EH (cell line): ENCODE data around the gene TMEM219.

Source experiments
- DNase-seq: peaks from one replicate; pipeline ENCODE4 v3.0.0-alpha.2; 2015; ENCODE audit warnings: low read depth

The TMEM219 gene

DNA sequence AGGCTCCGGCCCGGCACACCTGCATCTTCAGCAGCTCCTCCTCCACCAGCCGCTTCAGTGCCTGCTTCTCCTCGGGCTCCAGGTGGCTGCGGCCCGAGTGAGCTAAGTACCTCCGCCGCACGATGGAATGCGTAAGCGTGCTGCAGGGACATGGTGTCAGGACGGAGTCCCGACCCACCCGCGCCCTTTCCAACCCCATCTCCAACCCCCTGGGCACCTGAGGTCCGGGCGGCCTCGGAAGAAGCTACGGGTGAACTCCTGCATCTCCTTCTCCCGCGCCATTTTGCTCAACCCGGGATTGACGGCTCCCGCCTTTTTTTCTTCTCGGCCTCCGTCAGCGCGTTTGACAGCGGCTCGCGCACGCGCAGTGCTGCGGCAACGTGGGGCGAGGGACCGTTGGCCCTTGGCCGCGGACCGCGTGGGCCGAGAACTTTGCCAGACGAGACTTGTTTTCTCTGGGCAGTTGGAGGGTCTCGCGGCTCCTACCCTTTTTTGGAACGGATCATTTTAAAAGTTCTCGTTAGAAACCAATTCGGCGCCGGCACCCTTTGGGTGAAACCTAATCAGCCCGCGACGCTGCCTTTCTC lies 33.5 kb downstream of the TMEM219 start, which contains the start of gene HIRIP3:
HIRIP3 (minus strand) TSS at position 294 of the 587 bp plus-strand sequence; CDS start at position 282, 12 bp downstream.
- DNase-seq: peak; percentile 81

DNA sequence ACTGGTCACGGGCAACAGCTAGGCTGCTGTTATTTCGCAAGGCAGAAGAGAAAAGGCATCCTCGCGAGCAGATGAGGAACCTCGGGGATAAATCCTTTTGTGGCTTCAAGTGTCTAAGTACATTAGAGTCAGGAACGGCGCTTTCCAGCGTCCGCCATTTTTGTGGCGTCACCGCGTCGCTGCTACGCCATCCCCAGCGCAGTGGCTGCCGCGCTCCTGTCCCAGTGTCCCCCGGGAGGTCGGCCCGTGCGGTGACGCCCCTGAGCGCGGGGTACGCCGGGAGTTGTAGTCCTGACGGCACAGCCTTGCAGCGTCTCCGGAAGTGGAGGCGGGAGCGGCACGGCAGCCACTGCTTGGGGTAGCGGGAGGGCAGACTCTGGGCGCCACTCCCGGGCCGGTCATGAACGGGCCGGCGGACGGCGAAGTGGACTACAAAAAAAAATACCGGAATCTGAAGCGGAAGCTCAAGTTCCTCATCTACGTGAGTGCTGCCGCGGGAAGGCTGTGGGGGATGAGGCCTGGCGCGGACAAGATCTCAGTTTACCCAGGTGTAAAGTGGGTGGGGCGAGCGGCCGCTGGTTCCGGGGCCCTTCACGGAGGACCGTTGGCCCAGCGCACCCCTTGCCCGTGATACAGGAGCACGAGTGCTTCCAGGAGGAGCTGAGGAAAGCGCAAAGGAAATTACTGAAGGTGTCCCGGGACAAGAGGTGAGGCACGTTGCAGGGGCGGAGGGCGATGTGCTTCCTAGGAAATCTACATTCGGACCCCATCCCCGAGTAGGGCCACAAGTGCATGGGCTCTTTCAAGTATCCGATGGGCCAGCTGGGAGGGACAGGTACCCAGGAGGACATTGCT lies 34.3 kb downstream of the TMEM219 start, which contains the start of gene INO80E:
INO80E (plus strand) TSS at position 331 of the 855 bp plus-strand sequence; CDS start at position 401, 70 bp downstream.
- DNase-seq: peak; percentile 96

DNA sequence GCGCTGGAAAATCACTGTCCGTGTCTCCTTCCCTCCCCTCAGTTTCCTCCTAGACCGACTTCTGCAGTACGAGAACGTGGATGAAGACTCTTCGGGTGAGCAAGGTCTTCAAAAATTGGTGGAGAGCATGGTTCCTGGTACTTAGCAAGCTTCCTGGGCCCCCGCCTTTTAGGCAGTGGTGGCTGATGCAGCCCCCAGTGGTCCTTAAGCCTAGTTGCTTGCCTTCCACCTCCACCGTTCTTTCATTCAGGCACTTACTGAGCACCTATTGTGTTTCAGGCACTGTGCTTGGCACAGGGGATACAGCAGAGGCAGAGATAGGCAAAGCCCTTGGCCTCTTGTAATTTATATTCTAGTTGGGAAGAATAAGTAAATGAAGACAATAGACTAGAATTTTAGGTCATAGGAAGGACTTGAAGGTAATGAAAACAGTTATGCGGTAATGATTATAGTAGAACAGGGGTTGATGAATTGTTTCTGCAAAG lies 34.9 kb downstream of the TMEM219 start:
- no peak for DNase-seq

DNA sequence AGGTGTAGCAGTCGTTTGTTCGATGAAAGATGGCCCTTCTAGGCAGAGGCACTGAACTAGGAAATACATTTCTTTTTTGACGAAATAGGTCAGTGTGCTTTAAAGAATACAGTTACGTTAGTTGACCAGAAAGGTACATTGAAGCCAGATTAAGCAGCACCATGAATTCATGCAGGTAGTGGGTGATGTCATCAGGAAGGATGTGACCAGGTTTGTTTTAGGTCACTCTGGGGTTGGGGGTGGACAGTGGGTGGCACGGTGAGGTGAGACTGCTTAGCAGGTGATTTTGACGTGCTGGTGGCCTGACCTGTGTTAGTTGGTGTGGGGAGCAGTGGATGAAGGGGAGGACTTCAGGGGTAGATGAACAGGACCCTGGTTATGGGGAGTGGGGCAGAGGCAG lies 37.7 kb downstream of the TMEM219 start:
- DNase-seq: no peak

DNA sequence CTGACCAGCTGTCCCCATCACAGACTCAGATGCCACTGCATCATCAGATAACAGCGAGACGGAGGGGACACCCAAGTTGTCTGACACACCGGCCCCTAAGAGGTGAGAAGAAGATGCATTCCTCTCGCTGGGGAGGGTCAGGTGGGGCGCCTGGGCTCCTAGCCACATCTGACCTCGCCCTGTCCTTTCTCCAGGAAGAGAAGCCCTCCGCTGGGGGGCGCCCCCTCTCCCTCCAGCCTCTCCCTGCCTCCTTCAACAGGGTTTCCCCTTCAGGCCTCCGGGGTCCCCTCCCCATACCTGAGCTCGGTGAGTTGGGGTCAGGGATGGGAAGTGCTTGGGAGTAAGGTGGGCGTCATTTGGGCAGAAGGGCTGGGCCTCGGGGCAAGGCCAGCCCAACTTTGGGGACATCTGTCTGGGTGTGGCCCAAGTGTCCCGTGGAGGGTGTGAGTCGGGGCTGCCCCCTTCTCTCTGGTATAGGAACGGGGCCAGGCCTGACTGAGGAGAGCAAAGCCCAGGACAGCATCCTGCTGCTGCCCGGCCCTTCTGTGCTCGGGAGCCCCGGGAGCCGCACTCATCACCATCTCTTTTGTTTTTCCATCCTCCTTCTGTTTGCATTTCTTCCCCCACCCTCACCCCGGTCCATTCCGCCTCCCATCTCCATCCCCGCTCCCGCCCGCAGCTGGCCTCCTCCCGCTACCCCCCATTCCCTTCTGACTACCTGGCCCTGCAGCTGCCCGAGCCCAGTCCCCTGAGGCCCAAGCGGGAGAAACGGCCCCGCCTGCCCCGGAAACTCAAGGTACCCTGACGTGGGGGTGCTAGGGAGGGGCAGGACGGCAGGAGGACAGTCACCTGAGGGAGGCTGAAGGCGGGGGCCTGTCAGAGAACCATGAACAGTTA lies 39.1 kb downstream of the TMEM219 start:
- no peak for DNase-seq

DNA sequence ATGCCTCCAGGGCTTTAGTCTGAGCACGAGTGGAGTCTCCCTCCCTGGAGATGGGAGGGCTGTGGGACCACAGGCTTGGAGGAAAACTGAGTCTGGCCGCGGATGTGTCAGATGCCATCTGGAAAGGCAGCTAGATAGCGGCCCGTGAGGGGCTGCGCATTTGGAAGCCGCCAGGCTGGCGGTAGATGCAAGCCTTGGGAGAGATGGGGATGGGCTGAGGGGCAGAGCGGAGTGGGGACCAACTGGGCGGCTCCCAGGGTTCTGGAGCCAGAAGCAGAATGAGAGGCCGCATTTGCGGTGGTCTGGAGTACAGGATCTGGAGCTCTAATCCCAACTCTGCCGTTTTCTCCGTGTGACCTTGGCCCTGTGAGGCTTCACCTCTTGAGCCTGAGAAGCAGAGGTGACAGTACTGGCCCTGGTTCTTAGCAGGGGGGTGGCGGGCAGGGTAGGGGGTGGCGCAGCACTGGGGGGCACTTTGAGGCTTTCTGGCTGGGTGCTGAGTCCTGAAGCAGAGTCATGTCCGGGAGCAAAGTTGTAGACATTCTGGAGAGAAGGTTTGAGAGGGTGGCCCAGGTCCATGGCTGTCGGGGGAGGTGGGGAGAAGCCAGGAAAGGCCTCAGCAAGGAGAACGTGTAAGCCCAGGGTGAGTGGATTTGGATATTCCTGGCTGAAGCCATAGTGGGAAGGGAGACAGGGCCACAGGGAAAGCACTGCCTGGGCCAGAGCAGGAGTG lies 40.9 kb downstream of the TMEM219 start:
- no peak for DNase-seq

DNA sequence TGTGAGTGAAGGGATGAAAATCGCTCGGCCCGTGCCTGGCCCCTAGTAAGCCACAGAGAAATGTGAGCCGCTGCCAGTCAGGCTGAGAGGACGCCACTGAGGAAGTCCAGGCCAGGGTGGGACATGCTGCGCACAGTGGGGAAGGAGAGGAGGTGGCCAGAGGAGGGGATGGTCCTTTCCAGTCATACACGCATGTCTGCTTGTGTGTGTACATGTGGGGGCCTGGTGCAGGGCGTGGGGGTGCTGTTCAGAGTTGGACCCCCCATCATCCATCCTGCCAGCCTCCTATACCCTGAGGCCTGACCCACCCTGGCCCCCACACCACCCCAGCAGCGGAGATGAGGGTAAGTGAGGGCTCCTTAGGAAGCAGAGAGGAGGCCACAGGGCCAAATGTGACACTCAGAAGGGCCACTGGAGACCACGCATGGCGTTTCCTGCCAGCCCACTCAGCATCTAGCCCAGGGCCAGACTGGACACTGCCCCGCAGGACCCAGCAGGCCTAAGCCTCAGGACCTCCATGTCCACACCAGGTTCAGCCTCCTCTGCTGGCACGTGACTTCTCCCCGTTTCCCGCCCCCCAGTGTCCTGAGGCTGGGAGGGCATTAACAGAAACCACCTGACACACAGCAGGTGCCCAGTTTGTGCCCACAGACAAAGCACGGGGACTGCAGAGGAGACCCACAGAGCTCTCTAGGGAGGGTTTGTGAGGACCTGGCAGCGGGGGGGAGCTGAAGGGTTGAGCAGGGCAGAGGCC lies 42.0 kb downstream of the TMEM219 start:
- no peak for DNase-seq

DNA sequence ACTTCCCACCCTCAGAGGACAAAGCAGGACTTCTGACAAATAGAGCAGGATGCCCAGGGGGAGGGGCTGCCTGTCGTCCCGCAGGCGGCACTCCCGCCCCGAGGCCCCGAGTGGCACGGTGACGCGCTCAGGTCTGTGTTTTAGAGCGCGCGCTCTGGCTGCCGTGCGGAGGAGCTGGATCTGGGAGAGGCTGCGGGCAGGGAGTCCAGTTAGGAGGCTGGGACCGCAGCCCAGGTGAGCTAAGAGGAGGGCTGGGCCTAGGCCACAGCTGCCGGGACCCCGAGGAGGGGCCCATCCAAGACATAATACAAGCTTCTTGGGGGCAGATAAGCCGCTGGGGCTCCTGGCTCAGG lies 42.5 kb downstream of the TMEM219 start:
- DNase-seq: no peak

DNA sequence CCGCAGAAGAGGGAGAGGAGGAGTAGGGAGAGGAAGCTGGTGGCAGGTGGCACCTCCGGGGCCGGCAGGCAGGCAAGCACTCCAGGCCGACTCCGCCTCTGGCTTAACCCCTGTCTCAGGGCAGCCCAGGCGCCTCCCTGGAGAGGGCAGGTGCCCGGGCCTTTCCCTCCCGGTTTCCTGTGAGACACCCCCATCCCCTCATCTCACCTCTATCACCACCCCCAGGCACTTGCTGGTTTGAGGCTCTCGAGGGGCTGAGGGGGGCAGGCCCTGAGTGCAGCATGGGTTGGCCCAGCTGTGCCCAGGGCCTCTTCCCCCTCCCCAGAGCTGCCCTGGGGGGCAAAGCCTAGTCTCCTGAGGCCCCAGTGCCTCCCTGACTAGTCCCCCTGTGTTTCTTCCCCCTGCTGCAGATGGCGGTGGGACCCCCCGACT lies 42.9 kb downstream of the TMEM219 start:
- DNase-seq: no peak

DNA sequence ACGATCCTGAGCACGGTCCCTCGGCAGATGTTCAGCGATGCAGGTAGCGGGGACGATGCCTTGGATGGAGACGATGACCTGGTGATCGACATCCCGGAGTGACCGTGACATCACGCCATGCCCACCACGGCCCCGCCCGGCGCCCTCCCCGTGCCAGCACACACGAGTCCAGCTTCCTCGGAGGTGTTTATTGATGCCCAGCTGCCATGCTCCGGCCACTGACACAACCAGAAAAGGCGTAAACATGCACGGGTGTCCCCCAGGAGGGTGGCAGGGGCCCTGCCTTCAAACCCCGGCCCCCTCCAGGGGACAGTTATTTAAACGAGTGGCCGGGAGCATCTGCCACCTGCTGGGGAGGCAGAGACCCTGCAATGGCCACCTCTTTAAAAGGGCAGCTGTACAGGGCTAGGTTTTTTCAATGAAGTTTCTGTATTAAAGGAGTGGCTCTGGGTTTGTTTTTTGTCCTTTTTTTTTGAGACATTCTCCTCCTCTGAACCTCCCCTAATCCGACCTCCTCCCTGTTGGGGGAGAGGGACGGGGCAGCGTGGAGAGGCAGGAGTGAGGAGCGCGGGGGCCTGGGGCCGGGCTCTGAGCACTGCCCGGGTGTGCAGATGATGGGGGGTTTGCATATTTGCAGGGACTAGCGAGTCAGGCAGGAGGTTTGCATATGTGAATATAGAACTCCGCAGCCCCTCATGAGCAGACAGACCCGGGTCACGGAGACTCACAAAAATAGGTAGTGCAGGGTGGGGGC lies 43.6 kb downstream of the TMEM219 start:
- peak; percentile 57 for DNase-seq

DNA sequence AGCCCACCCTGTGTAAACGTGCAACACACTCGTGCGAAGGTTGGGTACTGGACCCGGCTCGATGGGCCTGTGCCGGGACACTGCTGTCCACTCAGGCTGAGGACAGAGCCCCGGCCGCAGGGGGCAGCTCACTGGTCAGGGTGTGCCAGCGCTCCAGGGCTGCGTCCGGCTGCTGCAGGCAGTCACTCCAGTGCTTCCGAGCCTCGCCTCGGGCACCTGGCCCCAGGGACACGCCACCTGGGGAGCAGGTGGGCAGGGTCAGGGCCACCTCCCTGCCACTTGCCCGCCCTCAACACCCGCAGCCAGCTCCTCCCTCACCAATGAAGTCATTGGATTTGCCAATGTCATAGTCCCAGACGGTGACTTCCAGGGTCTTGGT lies 44.2 kb downstream of the TMEM219 start:
- no peak for DNase-seq

DNA sequence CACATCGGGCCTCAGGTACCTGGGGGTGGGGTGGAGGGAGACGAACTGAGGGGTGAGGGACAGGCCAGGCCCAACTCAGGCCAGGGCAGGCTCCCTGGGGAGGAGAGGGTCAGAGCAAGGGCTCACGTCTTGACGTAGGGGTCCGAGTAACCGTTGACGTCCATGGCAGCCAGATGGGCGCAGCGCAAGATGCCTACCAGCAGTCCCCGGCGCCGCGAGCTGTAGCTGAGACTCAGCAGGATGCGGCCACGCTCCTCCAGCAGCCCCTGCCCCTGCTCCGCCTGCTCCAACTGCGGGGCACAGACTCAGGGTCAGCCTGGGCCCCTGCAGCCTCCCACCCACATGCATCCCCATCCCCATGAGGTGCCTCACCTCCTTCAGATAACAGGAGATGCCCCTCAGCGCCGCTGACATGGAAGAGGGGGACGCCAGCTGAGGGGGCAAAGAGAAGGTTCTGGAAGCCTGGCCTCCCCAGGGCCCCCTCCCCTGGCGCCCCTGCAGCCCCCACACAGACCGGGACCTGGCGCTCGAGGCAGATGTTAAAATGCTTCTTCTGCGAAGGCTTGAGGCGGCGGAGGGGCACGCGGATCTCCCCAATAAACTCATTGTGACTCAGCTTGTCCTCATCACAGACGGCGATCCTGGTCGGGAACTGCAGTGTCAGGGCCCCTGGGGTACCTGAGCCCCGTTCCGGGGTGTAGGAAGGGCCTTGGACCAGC lies 44.9 kb downstream of the TMEM219 start:
- DNase-seq: no peak

DNA sequence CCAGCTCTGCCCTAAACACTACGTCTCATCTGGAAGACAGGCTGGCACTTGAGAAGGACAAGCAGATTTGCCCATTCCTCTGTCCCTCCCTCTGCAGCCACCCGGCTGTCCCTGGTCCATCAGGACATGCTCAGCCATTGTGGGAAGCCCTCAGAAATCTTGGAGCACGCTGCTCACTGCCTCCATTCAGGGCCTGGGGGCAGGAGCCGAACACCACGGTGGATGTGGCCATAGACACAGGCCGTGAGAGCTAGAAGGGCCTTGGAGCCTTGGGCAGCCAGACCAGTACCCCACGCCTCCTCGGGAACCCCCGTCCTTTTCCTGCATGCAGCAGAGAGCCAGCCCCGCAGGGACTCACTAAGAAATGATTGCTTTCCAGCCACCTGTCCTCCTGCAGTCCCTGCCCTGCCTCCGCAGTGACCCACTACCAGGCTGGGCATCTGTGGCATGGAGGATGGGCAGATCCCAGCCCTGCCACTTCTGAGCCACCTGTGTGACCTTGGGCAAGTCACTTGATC lies 45.6 kb downstream of the TMEM219 start:
- DNase-seq: no peak

DNA sequence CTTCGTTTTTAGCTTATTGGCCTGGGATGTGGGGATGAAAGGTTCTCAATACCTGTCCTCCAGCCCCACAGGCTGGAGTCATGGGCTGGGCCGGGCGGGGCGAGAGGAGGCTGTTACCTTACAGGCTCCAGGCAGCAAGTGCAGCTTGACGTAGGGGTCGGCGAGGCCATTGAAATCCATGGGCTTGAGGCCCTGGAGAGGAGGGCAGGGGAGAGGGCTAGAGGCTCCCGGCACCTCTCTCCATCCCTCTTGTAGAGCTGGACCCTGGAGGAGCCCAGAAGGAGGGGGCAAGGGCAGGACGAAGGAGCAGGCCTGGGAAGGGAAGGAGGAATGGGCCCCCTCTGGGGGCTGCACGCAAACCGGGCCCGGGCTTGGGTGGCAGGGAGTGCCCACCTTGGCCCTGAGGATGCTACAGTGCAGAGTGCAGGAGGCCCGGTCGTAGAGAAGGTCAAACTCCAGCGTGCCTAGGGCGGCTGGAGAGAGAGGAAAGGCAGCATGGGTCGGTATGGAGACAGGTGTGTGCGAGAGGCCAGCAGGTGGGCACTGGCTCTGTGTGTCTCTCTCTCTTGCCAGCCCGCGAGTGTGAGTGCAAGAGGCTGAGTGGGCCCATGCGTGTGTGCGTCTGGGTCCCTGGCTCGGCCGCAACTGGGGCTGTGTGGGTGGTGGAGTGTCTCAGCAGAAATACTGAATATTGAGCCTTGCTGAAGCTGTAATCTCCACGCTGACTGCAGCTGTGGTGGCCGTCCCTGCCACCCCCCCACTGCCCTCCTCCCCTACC lies 47.4 kb downstream of the TMEM219 start:
- no peak for DNase-seq

DNA sequence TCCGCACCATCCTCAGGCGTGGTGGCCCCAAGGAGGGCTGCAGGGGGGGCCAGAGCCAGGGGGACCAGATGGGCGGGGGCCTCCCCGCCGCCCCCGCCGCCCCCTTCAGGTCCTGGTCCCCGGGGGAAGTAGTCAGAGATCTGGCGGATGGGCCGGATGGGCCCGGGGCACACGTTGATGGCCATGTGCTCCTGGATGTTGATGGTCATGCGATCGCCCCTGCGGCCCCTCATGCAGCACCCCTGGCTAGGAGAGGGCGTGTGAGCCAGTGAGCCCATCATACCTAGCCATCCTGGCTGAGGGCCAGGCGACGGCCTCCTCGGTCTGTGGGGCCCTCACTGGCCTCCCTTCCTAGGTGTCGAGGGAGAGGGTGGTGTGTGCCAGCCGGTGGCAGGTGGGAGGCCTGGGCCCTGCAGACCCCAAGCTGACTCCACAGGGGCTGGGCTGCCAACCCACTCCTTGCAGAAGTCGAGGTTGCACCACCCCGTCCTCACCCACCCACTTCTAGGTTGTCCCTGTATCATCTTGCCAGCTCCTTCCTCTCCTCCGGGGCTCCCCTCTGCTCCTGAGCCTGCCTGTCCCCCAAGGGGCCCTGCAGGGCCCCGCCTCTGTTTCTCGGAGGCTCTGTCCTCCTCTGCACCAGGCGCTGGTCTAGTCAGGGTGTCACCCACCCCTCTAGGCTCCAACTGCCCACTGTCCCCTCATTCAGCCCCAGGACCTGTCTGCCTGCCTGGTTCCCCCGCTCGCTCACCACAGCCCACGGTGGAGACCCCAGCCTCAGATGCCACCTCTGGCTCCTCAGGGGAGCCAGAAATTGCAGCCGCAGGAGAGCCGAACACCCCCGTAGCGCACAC lies 48.3 kb downstream of the TMEM219 start:
- DNase-seq: no peak

DNA sequence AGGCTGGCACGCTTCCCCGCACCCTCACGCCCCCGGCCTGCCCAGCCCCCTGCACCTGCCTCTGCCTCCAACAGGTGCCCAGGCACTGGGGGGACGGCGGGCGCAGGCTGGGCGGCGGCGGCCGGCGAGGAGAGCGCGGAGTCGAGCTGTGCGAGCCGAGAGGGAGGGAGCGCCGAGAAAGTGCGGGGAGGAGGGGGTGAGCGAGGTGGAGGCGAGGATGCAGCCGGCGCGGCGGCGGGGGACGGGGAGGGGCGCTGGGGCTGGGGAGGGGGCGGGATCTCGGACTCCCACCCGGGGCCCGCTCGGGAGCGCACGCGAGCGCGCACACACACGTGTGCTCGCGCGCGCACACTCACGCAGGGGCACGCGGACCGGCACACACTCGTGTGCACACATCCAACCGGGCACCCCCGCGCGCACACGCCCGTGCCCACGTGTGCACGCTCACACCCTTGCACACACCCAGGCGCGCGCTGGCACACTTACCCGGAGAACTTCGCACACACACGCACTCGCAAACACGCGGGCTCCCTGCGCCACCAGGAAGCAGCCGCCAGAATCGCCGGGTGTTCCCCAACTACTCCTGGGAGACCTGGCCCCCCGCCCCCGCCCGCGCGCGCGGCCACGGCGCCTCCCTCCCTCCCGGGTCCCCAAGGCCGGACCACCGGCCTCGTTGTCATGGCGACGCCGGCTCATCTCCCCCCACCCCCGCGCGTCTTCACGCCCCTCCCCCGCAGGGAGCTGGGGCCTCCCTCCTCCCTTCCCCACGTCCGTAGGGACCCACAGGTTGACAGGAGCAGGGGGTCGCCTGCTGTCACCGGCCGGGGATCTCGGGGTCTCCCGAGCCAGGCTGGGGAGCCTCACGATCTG lies 49.2 kb downstream of the TMEM219 start, which contains the start of gene DOC2A:
DOC2A (minus strand) TSS at position 184 of the 870 bp plus-strand sequence. CDS start 805 bp downstream, outside the sequence.
- DNase-seq: no peak
